ENCODE results near the gene MCM6.

DNA sequence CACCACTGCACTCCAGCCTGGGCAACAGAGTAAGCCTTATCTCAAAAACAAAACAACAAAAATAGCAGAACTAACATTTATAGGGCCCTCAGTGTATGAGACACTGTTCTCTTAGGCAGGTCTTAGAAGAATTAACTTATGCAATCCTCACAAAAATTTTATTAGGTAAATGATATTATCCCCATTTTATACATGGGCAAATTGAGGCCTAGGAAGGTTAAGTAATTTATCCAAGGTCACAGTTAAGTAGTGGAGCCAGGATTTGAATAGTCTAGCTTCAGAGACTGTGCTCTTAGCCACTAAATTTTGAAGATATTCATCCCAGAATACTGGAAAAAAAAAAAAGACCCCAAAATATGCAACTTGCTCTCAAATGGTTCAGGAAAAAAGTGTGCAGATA lies 22.8 kb downstream of the MCM6 start:
- no peak for TF ChIP-seq FOXA1 (IDR thresholded peaks at IDR 0.05)
- TF ChIP-seq SP1 (IDR thresholded peaks at IDR 0.05), result no peak
- no peak for TF ChIP-seq TARDBP (IDR thresholded peaks at IDR 0.05)

Measured in HEK293T (cell line).